OCI-M2 (cell line): ENCODE data around the gene TCP11L2.

Source experiments
- DNase-seq: peaks from one replicate; lab custom pipeline; 2025; ENCODE audit not compliant: unreplicated experiment; lab: John Stamatoyannopoulos, UW

TCP11L2 gene

GRCh38 chr12:106302401-106303201 lies at the start of gene TCP11L2:
Gene TCP11L2 (plus strand): TSS chr12:106302733. CDS start chr12:106311076, 8,343 bp downstream.
- DNase-seq: no peak

GRCh38 chr12:106254724-106255123 lies 47.8 kb upstream of the TCP11L2 start:
- DNase-seq: no peak

GRCh38 chr12:106255493-106255892 lies 47.0 kb upstream of the TCP11L2 start:
- DNase-seq: no peak

GRCh38 chr12:106255952-106256351 lies 46.6 kb upstream of the TCP11L2 start:
- no peak for DNase-seq

GRCh38 chr12:106256524-106256923 lies 46.0 kb upstream of the TCP11L2 start:
- no peak for DNase-seq

GRCh38 chr12:106258226-106258625 lies 44.3 kb upstream of the TCP11L2 start:
- DNase-seq: no peak

- DNase-seq: no peak
Measured at GRCh38 chr12:106258935-106259334, 43.6 kb upstream of the TCP11L2 start.

GRCh38 chr12:106265116-106265515 lies 37.4 kb upstream of the TCP11L2 start:
- DNase-seq: no peak

GRCh38 chr12:106267535-106267934 lies 35.0 kb upstream of the TCP11L2 start:
- no peak for DNase-seq

- DNase-seq: no peak
Measured at GRCh38 chr12:106269150-106269771, 33.3 kb upstream of the TCP11L2 start.

GRCh38 chr12:106271575-106272505 lies 30.7 kb upstream of the TCP11L2 start:
- no peak for DNase-seq

GRCh38 chr12:106273491-106273890 lies 29.0 kb upstream of the TCP11L2 start:
- no peak for DNase-seq

- no peak for DNase-seq
Measured at GRCh38 chr12:106274012-106274411, 28.5 kb upstream of the TCP11L2 start.

- no peak for DNase-seq
Measured at GRCh38 chr12:106274575-106275121, 27.9 kb upstream of the TCP11L2 start.

GRCh38 chr12:106275458-106275857 lies 27.1 kb upstream of the TCP11L2 start:
- no peak for DNase-seq

GRCh38 chr12:106276032-106276740 lies 26.3 kb upstream of the TCP11L2 start:
- no peak for DNase-seq

GRCh38 chr12:106280106-106280505 lies 22.4 kb upstream of the TCP11L2 start:
- DNase-seq: no peak

GRCh38 chr12:106281056-106281782 lies 21.3 kb upstream of the TCP11L2 start:
- no peak for DNase-seq

GRCh38 chr12:106281804-106282203 lies 20.7 kb upstream of the TCP11L2 start:
- DNase-seq: no peak
